NCI-H460 (cell line): ENCODE results near the gene P3H2. TPM values are rescaled to one million over a fixed set of nuclear protein-coding genes. Genes with fewer than 3 reads are reported as not detected.

Experiments
- DNase-seq: peaks from one replicate; pipeline ENCODE4 v3.0.0-alpha.2; 2016; ENCODE audit warnings: low read depth; ENCODE audit errors: extremely low read depth
- total RNA-seq: library from RNA; depleted of rRNA; stranded (reverse); fragments of >200 nt; shearing (Covaris generic); gene quantifications from 2 replicates; pipeline ENCODE4 v1.2.3, GENCODE V29; 2014

The P3H2 gene
- total RNA-seq, 1 experiment from 2014 or later: 320 TPM

DNA sequence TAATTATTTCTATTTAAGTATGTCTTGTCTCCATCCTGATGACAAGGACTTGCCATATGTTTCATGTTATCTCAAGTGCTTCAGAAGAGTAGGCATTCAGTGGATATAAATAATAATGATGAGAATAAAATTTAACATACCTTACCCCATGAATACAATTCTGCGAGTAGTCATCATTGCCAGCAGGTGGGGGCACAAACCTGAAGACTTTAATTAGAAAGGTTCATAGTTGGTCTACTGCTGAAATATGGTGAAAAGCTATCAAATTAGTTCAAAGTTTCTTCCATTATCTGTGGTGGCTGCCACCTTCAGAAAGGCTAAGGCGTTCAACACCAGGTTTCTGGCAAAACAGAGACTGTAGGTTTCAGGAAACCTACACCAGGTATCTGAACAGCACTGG, 100.9 kb downstream of the P3H2 start:
- DNase-seq: no peak

DNA sequence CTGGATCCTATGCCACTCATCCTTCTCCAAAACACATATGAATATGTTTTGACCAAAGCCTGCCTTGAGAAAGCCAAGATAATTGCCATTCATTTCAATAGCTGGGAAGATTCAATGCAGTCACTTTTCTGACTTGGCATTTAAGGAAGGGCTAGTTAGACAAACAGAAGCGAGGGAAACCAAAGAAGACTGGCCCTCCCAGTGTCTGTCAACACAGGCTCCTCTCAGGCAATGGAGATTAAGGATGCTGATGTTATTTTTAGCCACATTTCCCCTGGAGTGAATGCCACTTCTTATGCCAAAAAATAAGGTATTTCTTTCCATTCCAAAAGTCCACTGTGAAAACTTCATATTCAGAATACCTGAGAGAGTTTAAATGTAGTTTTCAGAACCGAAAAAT, 101.7 kb downstream of the P3H2 start:
- no peak for DNase-seq

DNA sequence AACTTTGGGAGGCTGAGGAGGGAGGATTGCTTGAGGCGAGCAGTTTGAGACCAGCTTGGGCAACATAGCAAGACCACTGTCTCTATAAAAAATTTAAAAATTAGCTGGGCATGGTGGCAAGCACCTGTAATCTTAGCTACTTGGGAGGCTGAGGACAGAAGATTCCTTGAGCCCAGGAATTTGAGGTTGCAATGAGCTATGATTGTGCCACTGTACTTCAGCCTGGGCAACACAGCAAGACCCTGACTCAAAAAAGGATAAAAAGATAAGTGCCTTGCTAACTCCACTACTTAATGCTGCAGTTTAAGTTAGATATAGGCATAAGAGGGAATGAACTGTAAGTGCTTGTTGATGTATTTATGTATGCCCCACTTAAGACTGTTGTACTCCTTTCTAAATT, 102.2 kb downstream of the P3H2 start:
- no peak for DNase-seq

DNA sequence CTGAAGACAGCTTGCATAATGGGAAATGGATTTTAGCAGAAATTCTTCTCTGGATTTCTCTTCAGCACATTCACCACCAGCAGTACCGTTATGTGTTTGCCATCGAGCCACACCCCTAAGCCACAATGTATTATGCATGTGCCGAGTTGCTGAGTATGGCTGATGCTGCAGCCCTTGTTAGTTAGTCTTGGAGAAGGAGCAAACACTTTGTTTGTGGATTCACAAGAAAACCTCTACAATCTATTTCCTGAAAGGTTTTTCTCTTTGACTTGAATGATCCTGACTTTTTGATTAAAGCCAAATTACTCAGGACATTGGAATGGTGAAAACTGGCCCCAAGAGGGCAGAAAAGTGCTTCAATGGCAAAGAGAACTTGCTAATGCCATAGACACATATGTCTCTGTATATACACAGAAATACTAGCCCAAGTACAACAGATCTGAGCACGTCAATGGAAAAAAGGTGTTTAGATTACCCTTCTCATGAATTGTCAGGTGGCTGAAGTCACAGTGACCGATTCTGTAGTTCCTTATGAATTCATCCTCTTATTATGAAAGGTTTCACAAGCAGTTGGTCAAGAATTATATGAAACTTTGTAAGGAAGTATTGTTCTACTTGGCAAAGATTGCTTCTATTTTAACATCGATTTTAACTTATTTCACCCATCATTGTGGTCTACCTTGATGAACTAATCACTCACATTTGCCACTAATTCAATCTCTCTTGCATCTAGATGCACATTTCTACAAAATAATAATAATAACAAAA, 103.0 kb downstream of the P3H2 start:
- peak; percentile 65 for DNase-seq

DNA sequence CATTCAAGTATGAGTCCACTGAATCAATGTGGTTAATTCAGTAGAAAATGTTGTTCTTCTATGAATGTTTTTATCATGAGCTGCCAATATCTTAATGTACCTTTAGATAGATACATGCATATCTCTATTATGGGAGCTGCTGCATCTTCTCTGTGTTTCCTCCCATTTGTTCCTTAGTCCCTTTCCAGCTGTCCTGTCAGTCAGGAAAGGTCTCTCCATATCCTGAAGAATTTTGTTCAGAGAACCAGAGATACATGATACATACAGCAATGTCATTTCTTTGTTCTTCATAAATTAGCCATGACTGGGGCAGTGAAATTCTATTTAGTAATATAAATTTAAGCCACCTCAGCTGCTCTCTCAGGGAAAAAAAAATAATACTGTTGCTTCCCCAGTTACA, 103.7 kb downstream of the P3H2 start:
- no peak for DNase-seq

DNA sequence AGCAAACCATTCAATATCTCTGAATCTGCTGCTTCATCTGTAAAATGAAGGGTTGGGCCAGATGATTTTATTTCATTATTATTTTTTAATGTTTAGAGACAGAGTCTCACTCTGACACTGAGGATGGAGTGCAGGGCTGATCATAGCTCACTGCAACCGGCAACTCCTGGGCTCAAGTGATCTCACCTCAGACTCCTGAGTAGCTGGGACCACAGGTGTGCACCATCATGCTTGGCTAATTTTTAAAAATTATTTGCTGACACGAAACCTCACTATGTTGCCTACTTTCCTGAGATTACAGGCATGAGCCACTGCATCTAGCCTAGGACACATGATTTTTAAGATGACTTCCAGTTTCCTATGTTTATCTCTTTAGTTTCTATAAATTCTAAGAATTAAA, 105.8 kb downstream of the P3H2 start:
- DNase-seq: no peak

DNA sequence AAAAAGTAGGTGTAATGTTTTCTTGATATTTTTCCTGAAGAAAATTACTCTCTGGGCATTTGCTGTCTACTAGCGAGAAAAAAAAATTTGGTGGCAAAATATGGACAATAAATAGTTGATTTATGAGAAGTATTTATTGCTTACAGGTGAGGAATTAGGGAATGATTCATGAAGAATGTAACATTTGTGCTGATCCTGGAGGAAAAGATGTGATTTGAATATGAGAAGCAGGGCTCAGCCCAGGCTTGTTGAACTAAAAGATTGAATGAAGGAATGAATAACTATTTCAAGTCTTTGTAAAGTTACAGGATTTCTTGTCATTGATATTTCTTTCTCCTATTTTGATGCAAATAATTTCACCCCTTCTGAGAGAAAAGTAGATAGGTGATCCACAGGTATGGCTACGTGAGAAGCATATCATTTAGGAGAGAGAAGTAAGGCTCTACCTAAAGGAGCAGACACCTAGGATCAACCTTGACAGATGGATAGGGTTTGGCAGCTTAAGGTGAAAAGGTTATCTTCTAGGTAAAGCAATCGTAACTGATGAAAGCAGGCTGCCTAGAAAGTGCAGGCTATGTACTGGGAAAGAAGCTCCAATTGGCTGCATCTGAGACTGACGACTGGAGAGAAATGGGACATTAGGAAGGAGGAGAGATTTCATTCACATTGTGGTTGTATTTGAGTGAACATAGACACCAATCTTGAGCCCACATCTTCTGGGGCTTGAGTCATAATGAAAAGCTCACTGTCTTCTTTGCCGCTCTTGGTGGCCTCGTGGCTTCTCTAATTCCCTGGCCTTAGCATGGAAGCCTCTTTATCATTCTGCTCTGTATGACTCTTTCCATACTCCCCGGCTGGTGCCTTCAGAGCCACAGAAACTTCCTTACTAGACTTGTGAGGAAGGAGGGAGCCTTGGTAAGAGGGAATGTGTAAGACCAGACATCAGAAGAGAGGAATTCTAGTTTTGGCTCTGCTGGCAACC, 106.5 kb downstream of the P3H2 start:
- DNase-seq: no peak

DNA sequence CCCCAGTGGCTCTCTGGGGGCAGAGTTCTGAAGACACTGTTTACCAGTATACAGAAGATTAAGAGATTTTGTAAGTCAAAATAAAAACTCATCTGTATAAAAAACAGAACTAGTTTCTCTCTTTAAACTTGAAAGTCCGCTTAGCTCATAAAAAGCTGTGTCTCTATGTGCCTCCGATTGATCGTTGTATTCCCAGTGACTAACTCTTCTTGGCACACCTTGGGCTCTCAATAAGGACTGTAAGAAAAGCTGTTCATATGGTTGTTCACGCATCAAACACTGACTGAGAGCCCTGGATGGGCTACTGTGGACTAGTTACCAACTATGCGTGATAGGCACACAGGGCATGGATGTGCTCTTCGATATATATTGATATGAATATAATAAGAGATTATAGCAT, 107.9 kb downstream of the P3H2 start:
- no peak for DNase-seq

DNA sequence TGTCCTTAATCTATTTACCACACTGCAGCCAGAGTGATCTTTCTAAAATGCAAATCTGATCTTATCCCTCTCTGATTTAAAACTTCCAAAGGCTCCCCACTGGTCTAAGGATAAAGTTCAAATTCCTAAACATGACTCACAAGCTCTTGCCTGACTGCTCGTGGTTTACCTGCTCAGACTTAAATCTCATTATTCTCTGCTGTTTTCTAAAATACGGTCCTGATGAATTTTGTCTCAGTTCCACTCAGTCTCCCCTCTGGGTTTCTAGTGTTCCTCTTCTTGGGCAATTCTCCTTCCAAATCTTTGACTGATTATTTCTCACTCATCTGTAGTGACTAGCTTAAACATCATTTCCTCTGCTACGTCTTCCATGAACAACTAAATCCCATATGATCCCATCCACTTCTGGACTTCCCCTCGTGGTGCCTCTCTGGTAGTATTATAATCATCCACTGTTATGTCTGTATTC, 108.3 kb downstream of the P3H2 start:
- no peak for DNase-seq

DNA sequence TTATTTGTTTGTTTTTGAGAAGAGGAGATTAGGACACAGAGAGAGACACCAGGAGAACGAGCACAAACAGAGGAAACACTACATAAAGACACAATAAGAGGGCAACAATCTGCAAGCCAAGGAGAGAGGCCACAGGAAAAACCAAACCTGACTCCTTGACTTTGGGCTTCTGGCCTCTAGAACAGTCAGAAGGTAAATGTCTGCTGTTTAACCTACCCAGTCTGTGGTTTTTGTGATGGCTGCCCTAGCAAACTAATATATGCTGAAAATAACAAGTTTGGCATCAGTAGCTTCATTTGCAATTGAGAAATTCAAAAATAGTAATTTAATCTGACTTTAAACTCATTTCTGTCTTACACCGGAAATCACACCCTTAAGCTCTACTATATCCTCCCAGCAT, 110.2 kb downstream of the P3H2 start:
- DNase-seq: no peak

DNA sequence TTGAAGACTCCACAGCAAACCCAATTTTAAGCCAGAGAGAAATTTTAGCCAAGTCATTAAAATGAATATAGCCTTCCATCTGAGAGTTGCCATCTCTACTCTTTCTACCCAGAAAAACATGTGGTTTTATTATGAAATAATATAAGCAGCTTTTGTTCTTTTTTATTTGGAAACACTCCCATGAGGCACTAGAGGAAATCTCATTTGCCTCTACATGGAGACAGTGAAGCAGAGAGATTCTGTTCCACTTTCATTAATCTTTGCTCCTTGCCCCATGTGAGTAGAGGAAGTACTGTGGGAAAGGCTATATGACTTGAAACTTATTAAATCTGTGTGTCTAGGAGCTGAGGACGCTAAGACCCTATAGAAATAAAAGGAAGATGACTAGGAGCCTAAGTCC, 111.1 kb downstream of the P3H2 start:
- DNase-seq: no peak

DNA sequence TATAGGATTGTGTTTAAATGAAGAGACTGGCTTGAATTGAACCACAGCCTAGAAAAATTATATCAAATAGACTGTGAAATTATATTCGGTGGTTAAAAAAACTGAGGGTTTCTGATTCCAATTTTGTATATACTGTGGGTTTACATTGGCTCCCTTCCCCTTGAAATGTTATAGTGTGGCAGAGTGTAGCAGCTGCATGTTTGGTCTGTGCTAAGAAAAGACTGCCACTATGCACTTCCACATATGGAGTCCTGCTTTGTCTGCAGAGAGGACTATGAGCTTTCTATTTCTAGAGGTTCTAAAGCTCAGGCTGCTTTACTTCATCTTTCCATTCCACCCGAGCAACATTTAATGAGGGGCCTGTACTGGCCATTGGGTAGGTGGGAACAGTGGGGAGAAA, 112.3 kb downstream of the P3H2 start:
- no peak for DNase-seq

DNA sequence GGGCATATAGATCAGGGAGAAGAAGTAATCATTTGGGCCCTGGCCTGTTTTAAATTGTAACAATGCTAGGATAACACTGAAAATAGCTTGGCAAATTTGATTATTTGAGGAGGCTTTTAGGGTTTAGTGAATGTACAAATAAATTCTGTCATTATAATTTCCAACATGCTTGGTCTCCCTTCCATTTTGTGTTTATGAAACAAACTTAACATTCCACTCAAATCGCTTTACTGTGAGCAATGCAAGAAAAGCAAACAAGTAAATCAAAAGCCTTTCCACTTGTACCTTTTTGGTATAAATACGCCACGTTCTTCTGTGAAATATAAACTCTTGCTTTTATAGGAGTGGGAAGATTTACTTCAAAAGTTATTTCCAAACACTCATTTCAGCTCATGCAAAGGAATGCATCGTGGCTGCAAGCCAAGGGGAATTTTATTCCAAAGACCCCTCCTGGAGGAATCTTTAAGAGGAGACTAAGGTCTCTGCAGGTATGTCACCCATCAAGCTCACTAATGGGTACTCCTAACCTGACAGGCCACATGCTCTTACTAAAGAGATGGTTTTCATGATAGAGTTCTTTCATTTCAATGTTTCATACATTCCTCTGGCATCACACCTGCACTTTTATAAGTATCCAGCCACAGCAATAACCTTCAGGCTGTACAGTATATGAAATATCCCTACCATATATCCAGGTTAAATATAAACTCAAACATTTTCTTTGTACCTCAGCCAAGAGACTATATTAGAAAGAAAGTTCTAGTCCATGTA, 115.2 kb downstream of the P3H2 start:
- DNase-seq: no peak

DNA sequence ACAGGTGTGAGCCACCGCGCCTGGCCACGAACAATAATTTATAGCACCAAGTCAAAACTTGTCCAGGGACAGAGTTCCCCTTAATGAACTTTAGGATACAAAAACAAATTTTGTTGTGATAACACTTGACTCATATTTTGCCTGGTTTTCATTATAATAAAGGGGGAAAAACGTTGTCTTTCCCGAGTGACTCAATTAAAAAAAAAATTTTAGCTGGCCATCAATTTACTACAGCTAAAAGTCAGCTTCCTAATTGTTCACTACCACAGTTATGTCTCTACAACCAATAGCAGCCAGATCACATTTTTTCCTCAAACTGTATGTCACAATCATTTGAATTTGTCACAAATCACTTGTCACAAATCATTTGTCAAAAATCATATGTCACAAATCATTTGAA, 116.0 kb downstream of the P3H2 start:
- DNase-seq: no peak

DNA sequence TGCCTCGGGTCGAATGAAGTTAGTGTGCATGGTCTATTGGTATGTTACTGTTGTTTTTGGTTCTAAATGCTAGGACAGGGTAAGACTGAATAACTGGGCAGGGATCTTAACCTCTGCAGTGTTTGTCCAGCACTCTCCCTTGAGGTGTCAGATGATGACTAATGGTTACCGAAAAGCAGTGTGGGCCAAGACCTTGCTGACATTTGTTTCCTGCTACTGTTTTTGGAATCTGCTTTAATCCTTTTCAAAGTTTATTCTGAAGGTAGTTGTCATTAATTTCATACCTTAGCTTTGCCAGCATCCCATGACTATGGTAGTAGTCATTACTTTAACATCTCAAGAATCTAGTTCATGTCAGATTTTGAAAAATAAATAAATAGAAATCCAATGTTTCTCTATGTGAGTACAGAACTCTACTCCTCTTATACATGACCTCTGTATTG, 117.0 kb downstream of the P3H2 start:
- peak; percentile 77 for DNase-seq

DNA sequence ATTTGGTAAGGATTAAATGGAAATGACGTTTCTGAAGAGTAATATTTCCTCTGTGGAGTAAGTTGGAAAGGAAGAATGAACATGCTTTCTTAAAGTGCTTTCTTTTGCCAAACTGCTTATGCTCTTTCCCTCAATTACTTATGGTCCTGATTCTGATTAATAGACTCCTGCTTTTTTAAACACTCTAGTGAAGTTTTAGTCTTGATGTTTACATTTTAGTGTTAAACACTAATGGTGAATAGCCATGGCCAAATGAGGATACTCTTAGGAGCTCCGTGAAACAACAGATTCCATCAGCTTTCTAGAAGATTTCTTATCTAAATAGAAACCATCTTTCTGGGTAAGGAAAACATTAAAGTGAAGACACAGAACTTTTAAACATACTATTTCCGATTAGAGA, 117.6 kb downstream of the P3H2 start:
- no peak for DNase-seq

DNA sequence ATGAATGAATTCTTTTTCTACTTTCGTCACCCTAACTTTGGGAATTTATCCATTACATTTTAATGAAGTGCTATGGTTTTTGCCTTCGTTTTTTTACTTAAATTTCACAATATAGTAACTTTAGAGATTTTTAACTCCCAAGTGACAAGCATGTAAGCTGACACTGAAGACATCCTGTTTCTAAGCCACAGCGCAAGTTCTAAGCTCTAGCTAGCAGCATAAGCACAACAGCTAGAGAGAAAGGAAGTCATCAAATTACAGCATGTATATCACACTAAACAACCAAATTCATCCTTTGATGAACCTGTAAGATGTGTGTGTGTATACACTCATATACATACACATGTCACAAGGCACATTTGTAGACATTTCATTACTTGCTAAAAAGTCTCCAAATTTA, 119.3 kb downstream of the P3H2 start:
- DNase-seq: peak; percentile 78

DNA sequence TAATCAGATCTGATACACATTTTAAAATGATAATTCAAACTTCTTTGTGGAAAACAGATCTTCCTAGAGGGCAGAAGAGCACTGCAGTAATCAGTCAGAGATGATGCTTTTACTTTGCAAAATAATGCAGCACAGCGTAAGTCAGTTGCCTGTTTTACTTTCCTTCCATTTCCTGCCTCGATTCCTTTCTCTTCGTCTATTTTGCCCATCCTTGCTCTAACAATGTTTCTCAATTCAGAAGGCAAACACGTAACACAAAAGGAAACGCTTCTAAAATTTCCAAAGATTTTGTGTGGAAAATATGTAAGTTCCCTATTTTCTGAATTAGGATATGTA, 119.9 kb downstream of the P3H2 start:
- no peak for DNase-seq

DNA sequence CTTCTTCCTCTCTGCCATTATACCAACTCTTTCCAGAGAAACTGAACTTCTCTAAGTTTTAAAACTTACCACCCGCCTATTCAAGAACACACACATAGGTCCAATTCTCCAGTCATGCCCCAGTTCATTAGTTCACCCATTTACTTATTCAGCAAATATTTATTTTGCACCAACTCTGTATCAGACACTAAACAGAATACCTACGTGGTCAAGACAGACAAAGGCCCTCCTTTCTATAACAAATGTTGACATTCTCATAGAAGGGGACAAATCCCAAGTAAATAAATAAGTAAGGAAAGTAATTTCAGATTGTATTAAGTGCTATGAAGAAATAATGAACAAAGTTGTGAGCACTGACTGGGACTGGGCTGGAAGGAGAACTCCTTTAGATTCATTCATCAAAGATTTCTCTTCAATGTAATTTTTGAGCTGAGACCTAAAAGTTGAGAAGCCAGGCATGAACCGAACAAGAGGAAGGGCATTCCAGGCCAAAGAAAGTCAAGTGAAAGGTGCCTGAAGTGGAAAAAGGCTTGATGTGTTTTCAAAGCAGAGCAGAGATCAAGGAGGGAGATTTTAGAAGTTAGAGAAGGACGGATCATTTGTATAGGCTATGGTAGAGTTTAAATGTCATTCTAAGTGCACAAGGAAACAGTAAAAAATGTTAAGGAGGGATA, 120.4 kb downstream of the P3H2 start:
- no peak for DNase-seq

DNA sequence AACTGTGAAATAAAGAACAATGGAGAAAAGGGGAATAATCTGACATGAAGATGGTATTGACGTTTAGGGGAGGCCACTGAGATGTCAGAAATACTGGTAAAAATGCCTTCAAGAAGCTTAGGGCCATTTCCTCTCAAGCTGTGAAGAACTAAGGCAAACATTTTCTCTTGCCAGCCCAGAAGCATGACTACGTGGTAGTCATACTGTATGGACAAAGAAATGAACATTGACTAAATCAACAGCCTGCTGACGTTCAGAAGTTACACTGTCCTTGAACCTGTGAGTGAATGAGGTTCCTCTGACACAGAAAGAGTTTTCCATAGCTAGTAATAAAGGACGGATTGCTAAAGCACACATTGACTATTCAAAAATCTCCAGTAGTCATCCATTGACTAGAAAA, 121.0 kb downstream of the P3H2 start:
- peak; percentile 90 for DNase-seq

DNA sequence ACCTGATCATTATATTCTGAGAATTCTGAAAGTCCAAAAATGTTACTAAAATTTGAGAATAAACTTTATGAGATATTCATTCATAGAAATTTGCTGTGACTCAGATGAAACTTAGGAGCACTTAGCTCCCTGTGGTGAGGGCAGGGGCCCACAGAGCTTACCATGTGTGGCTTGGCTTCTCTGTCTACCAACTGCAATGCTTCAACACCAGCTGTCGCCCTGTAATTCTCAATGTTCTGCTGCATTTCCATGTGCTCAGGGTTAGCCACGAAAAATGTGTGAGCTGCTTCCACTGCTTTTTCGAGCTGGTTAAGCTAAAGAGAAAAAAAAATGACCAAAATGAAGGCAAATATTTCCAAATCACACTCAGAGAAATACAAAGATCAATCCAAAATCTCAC, 125.6 kb downstream of the P3H2 start:
- no peak for DNase-seq
